ENCODE results near the gene TMEM14A.

DNA sequence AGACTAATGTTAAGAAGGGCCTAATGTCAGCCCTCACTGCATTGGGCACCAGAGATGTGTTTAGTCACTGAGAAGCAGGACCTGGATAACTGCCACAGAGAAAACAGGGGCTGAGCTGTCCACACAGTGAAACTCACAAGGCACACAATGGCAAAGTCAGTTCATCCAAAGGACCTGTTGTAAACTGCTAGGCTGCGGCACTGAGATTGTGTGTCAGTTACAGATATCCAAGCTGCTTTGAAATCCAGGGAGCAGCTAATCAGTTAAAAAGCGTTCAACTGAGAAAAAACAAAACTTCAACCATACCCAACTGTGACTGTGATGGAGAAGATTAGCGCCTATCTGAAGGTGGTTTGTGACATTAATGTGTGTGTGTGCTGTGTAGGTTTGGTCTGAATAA lies 27.8 kb upstream of the TMEM14A start:
- TF ChIP-seq, protein P1, sequence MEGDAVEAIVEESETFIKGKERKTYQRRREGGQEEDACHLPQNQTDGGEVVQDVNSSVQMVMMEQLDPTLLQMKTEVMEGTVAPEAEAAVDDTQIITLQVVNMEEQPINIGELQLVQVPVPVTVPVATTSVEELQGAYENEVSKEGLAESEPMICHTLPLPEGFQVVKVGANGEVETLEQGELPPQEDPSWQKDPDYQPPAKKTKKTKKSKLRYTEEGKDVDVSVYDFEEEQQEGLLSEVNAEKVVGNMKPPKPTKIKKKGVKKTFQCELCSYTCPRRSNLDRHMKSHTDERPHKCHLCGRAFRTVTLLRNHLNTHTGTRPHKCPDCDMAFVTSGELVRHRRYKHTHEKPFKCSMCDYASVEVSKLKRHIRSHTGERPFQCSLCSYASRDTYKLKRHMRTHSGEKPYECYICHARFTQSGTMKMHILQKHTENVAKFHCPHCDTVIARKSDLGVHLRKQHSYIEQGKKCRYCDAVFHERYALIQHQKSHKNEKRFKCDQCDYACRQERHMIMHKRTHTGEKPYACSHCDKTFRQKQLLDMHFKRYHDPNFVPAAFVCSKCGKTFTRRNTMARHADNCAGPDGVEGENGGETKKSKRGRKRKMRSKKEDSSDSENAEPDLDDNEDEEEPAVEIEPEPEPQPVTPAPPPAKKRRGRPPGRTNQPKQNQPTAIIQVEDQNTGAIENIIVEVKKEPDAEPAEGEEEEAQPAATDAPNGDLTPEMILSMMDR (IDR thresholded peaks at IDR 0.05) = no peak
- no peak for TF ChIP-seq POLR2A (IDR thresholded peaks at IDR 0.05)

Data from right lobe of liver (tissue), 4 donors.